ENCODE data around the gene KTN1. TPM values are rescaled to one million over a fixed set of nuclear protein-coding genes. Genes with fewer than 3 reads are reported as not detected.

The KTN1 gene
- total RNA-seq, 2 experiments from 2014 or later = 85.1 to 92.3 TPM

DNA sequence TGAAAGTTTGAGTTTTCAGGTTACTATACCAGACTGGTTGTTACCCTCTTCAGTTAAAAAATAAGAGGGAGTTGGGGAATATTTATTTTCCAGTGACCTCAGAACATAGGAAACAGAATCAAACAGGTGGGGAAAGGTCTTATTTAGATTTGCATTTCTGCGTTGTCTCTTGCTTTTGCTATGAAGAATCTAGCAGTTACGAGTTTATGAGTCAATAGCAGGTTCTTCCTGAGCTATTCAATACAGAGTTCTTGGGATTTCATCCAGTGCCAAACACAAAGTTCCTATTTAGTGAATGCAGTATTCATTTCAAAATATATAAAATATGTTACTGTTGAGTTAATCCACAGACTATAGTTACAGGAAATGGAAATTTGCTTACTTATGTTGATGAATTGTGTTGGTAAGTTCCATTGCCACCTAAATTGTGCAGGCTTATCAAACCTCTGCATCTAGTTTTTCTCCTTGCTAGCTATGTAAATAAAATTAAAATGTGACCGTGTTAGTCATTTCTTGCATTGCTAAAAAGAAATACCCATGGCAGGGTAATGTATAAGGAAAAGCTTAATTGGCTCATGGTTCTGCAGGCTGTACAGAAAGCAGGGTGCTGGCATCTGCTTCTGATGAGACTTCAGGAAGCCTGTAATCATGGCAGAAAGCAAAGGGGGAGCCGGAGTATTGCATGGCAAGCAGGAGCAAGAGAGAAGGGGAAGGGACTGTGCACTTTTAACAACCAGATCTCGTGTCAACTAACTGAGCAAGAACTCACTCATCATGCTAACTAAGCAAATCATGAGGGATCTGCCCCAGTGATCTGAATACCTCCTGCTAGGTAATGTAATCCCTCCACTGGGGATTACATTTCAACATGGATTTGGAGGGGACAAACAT lies 110.2 kb downstream of the KTN1 start:
- no peak for ATAC-seq
- H3K4me3 Mint-ChIP-seq = no peak overlapping the region
- peaks cover 2% of the 10 kb centered on the region for H3K4me1 Mint-ChIP-seq
- CTCF ChIA-PET = no interaction called here
- no peak overlapping the region for H3K27ac Mint-ChIP-seq
- no peak for DNase-seq
- H3K27me3 Mint-ChIP-seq = no peaks in the 10 kb centered on the region
- H3K9me3 Mint-ChIP-seq (ENCODE audit: low read depth) = no peaks in the 10 kb centered on the region
- H3K36me3 Mint-ChIP-seq = peaks cover 10% of the 10 kb centered on the region

DNA sequence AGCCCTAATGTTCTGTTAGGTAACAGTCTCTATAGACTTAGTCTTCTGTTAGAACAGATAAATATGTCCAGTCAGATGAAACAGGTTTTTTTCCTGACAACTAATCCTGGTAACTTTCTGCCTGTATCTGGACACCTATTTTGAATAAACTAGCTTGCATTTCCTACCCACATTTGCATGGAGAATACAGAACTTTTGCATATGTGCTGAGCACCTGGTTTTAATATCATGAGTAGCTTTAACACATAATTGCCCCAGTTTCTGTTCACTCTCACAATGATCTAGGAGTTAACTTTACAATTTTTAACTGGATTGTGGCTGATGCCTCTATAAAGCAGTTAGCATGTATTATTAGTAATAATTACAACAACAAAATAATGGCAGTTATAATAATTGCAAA lies 111.7 kb downstream of the KTN1 start:
- Mint-ChIP-seq H3K27ac (no peak overlapping the region), H3K27me3 (no peaks in the 10 kb centered on the region), H3K36me3 (peaks cover 2% of the 10 kb centered on the region), H3K9me3 (ENCODE audit: low read depth) (no peaks in the 10 kb centered on the region), H3K4me3 (no peak overlapping the region), H3K4me1 (peaks cover 2% of the 10 kb centered on the region)
- DNase-seq = no peak
- ATAC-seq = no peak
- CTCF ChIA-PET = no interaction called here

DNA sequence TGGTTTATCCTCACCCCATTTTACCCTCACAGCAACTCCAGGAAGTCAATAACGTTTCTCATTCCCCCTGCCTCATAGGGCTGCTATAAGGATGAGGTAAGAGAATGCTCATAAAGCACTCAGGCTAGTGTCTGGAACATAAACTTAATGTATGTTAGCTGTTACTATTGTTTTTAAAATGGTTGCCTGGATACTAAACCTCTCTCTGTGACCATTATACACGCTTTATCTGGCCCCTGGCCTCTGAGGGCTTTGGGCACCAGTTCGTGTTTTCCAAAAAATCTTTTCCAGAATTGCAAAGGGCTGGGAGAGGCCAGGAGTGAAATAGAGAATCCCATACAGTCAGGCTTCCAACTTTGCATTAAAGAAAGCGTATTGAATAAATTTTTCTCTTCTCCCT lies 113.9 kb downstream of the KTN1 start:
- H3K27ac Mint-ChIP-seq = no peak overlapping the region
- no peaks in the 10 kb centered on the region for H3K9me3 Mint-ChIP-seq (ENCODE audit: low read depth)
- H3K4me3 Mint-ChIP-seq = no peak overlapping the region
- H3K4me1 Mint-ChIP-seq = peaks cover 2% of the 10 kb centered on the region
- no peaks in the 10 kb centered on the region for H3K27me3 Mint-ChIP-seq
- no peak for ATAC-seq
- CTCF ChIA-PET = no interaction called here
- no peaks in the 10 kb centered on the region for H3K36me3 Mint-ChIP-seq
- DNase-seq = no peak

DNA sequence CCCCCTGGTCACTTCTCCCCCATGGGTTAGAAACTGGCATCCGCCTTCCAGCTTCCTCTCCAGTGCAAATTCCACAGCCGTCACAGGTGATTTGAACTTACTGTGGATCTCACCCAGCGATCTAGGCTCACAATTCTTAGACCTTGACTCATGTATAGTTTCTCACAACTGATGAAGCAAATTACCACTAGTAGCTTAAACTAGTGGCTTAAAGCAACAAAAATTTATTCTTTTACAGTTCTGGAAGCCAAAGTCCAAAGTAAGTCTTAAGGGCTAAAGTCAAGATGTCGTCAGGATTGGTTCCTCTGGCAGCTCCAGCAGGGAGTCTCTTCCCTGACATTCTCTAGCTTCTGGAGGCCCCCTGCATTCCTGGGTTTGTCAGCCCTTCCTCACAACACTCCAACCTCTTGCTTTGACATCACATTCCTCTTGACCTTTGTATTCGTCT lies 117.4 kb downstream of the KTN1 start:
- ATAC-seq (no peak), DNase-seq (no peak)
- no peaks in the 10 kb centered on the region for H3K36me3 Mint-ChIP-seq
- no peak overlapping the region for H3K4me3 Mint-ChIP-seq
- CTCF ChIA-PET = no interaction called here
- no peak overlapping the region for H3K27ac Mint-ChIP-seq
- no peaks in the 10 kb centered on the region for H3K27me3 Mint-ChIP-seq
- H3K9me3 Mint-ChIP-seq (ENCODE audit: low read depth) = peaks cover 2% of the 10 kb centered on the region
- no peaks in the 10 kb centered on the region for H3K4me1 Mint-ChIP-seq

DNA sequence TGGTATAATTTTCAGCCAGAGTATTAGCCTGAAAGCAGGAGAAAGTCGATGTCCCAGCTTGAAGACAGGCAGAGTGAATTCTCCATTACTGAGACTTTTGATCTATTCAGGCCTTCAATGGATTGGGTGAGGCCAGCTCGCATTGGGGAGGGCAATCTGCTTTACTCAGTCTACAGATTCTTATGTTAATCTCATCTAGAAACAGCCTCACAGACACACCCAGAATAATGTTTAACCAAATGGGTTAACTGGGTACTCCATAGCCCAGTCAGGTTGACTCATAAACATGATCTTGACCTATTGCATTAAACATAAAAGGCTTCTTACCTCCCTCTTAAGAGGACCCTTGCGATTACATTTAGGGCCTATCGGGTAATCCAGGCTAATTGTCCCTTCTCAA lies 118.0 kb downstream of the KTN1 start:
- CTCF ChIA-PET = no interaction called here
- H3K9me3 Mint-ChIP-seq (ENCODE audit: low read depth) = peaks cover 2% of the 10 kb centered on the region
- DNase-seq = no peak
- H3K4me1 Mint-ChIP-seq = no peaks in the 10 kb centered on the region
- no peaks in the 10 kb centered on the region for H3K27me3 Mint-ChIP-seq
- ATAC-seq = no peak
- no peak overlapping the region for H3K4me3 Mint-ChIP-seq
- no peaks in the 10 kb centered on the region for H3K36me3 Mint-ChIP-seq
- no peak overlapping the region for H3K27ac Mint-ChIP-seq

DNA sequence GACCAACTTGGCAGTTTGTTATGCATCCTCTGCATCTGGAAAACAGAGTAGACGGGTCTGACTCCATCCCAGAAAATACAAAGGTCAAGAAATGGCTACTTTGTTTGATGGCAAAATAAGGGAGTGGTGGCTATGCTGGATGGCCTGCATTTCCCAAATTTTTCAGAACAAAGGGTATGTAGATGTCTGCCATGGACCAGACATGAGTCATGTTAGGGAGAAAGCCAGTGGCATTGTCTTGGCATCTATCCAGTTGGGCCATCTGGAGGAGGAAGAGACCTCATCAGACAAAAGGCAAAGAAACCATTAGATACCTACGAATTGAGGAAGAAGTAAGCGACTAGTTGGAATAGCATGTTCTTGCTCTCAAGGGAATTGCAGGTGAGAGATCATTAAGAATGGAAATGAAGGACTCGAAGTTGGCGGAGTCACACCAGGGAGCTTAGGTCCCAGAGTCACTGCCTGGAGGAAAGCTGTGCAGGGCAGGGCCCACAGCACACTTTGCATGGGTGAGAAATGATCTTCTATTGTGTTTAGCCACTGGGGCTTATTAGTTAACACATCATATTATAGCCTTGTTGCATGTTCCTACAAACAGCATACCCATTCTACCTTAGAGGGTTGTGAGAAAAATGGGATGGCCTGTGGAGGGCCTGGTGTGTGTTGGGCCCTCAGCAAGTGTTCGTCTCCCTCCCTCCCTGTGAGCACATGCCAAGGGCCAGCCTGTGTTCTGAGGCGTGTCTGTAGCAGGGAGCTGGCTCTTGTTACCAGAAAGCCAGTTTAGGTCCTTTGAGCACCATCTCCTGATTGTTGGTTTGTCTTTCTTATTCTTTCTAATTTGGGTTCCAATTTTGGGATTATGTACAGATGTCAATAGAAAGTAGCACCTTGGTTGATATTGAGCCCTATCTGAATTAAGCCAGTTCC lies 119.4 kb downstream of the KTN1 start:
- Mint-ChIP-seq H3K9me3 (ENCODE audit: low read depth) (peaks cover 2% of the 10 kb centered on the region), H3K27ac (no peak overlapping the region), H3K36me3 (no peaks in the 10 kb centered on the region), H3K4me1 (no peaks in the 10 kb centered on the region), H3K27me3 (no peaks in the 10 kb centered on the region), H3K4me3 (no peak overlapping the region)
- ATAC-seq (no peak), DNase-seq (no peak)
- CTCF ChIA-PET = no interaction called here

DNA sequence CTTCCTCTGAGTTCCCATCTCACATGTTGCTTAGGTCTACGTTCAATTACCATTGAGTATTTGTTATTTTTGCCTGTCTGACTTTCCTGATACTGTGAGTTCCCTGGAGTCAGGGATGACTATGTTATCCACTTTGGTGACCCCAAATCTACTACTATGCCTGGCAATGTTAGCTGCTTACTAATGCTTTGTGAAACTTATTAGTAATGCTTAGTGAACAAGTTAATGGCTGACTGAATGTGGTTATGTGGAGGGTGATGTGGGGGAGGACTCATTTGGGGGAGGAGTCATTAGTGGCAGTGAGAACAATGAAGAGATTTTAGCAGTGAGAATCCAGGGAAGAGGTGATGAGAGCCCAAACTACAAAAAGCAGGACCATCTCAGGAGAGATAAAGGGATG lies 121.6 kb downstream of the KTN1 start:
- CTCF ChIA-PET = no interaction called here
- H3K4me1 Mint-ChIP-seq = no peaks in the 10 kb centered on the region
- ATAC-seq (no peak), DNase-seq (no peak)
- no peaks in the 10 kb centered on the region for H3K27me3 Mint-ChIP-seq
- H3K9me3 Mint-ChIP-seq (ENCODE audit: low read depth) = peaks cover 2% of the 10 kb centered on the region
- H3K36me3 Mint-ChIP-seq = no peaks in the 10 kb centered on the region
- no peak overlapping the region for H3K27ac Mint-ChIP-seq
- H3K4me3 Mint-ChIP-seq = no peak overlapping the region

DNA sequence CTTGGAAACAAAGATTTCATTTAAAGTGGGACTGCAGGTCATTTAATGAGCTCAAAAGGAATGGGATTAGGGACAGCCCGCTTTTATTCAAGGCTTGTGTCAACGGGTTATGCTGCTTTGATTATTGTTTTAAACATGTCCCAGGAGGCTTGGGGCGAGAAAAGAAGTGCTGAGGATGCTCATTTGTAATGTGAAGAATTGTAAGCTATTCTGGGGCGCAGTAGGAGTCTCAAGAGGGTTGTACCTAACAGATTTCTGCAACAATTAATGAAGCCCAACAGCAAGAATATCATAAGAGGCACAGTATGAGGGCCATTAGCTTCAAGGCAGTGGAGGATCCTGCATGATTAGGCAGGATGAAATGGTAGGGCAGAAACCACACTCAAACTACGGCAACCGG lies 122.5 kb downstream of the KTN1 start:
- H3K9me3 Mint-ChIP-seq (ENCODE audit: low read depth) = peaks cover 2% of the 10 kb centered on the region
- no peaks in the 10 kb centered on the region for H3K36me3 Mint-ChIP-seq
- H3K4me1 Mint-ChIP-seq = no peaks in the 10 kb centered on the region
- ATAC-seq = no peak
- no peaks in the 10 kb centered on the region for H3K27me3 Mint-ChIP-seq
- CTCF ChIA-PET = no interaction called here
- no peak overlapping the region for H3K4me3 Mint-ChIP-seq
- no peak overlapping the region for H3K27ac Mint-ChIP-seq
- no peak for DNase-seq

DNA sequence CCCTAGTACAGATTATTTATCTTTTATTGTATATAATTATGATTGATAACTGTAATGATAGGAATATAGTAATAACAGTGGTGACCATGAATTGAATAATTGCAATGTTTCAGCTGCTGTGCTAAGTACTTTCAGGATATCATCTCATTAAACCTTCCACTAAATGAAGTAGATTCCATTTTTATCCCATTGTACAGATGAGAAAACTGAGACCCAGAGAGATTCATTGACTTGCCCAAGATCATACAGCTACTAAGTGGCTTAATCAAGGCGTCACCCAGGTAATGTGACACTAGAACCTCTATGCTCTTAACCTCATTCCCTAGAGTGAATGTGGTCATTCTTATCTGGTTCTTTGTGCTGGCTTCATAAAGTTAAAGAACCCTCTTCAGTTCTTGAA lies 124.6 kb downstream of the KTN1 start:
- Mint-ChIP-seq H3K4me1 (no peaks in the 10 kb centered on the region), H3K4me3 (no peak overlapping the region), H3K9me3 (ENCODE audit: low read depth) (peaks cover 2% of the 10 kb centered on the region), H3K27ac (no peak overlapping the region), H3K27me3 (no peaks in the 10 kb centered on the region), H3K36me3 (no peaks in the 10 kb centered on the region)
- no peak for DNase-seq
- no peak for ATAC-seq
- CTCF ChIA-PET = no interaction called here

DNA sequence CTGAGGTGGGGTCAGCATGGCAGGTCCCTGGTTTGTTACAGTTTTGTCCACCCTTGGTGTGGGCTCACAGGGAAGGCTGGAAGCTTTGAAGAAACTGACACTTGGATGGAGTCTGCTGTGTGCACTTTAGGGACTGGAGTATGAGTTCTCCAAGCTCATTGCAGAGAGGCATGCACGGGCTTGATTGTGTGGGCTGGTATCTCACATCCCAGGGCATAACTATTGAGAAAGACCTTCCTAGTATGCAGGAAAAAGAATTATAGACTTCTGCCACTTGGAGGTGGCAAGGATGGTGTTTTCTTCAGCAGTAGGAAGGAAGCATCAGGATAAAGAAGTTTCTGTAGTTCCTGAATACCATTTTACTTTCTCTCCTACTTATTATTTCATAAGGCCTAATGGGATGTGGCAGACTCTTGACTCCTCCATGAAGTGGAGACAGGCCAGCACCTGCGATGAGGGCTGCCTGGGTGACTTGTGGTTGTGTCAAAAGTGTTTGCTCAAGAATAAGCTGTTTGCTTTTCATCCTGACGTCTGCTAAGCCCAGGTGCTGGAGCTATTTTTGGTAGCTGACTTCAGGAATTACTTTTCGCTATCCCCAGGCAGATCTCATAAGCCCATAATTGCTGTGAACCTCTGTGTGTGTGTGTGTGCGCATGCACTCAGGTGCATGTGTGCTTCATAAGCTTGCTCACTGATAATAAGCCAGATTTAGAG lies 125.8 kb downstream of the KTN1 start:
- Mint-ChIP-seq H3K36me3 (no peaks in the 10 kb centered on the region), H3K9me3 (ENCODE audit: low read depth) (peaks cover 2% of the 10 kb centered on the region), H3K4me3 (no peak overlapping the region), H3K27me3 (no peaks in the 10 kb centered on the region), H3K4me1 (no peaks in the 10 kb centered on the region), H3K27ac (no peak overlapping the region)
- ATAC-seq (no peak), DNase-seq (no peak)
- CTCF ChIA-PET = no interaction called here

DNA sequence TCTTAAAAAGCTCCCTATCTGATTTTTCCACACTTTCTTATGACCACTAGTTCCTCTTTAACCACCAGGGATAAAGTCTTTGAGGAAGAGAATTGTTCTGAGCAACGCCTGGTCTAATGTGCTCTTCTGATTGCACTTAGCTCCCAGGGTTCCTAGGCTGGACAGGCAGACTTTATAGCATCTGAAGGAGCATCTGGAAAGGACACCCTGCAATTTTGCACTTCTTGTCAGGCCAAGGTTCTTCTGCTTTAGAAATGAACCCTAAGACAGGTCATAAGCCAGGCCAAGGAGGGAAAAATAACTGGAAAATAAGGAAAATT lies 126.3 kb downstream of the KTN1 start:
- H3K27ac Mint-ChIP-seq = no peak overlapping the region
- no peaks in the 10 kb centered on the region for H3K4me1 Mint-ChIP-seq
- H3K4me3 Mint-ChIP-seq = no peak overlapping the region
- no peaks in the 10 kb centered on the region for H3K36me3 Mint-ChIP-seq
- no peaks in the 10 kb centered on the region for H3K27me3 Mint-ChIP-seq
- DNase-seq = no peak
- no peak for ATAC-seq
- H3K9me3 Mint-ChIP-seq (ENCODE audit: low read depth) = peaks cover 2% of the 10 kb centered on the region
- CTCF ChIA-PET = no interaction called here

DNA sequence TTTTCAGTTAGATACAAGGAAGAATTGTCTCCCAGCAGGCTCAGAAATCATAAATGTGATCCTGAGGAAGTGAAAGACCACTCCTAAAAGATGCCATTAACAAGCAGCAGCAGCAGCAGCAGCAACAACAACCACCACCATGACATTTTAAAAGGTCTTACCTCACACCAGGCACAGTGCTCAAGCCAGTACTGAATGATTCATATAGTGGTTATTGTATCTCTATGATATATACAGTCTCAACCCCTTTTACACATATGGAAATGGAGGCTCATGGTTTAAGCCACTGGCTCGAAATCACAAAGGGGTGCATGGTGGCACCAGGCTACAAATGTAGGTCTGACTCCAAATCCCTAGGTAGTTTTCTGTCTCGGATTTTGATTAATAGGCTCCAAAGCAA lies 126.9 kb downstream of the KTN1 start:
- Mint-ChIP-seq H3K4me1 (no peaks in the 10 kb centered on the region), H3K9me3 (ENCODE audit: low read depth) (no peaks in the 10 kb centered on the region), H3K27me3 (no peaks in the 10 kb centered on the region), H3K36me3 (no peaks in the 10 kb centered on the region), H3K27ac (no peak overlapping the region), H3K4me3 (no peak overlapping the region)
- ATAC-seq = no peak
- no peak for DNase-seq
- CTCF ChIA-PET = no interaction called here

DNA sequence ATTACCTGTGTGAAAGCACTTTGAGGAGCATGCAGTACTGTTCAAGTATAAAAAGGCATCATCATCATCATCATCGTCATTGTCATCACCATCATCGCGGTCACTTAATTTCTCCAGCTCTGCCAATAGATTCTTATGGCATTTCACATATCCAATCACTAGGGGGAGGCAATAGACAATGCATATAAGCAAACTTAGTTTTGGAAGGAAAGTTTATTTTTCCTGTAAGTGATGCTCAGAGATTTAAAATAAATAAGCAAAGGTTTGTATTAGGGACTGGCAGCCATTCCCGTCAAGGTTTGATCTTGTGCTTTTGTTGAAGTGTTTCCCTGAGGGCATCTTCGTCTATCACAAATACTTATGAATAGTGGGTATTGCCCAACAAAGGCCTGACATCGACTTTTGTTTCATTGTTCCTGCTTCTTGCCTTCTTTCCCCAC lies 127.4 kb downstream of the KTN1 start:
- no peak for ATAC-seq

More for the DNA sequence above, 127.4 kb downstream of the KTN1 start:
- Mint-ChIP-seq H3K27me3 (no peaks in the 10 kb centered on the region), H3K9me3 (ENCODE audit: low read depth) (no peaks in the 10 kb centered on the region), H3K27ac (no peak overlapping the region), H3K4me3 (no peak overlapping the region), H3K4me1 (no peaks in the 10 kb centered on the region), H3K36me3 (no peaks in the 10 kb centered on the region)
- no peak for DNase-seq
- CTCF ChIA-PET = interaction anchor here (2.1 kb wide), 1 partner anchor 767 kb away, joined by 5 read pairs; no protein-coding TSS in a partner anchor
